NT2/D1 (cell line): ENCODE results near the gene FSTL4.

Source experiments
- YY1 ChIP-seq: IDR thresholded peaks from 2 replicates; pipeline ENCODE4 v1.6.1; 2011; ENCODE audit not compliant: insufficient read length, insufficient read depth
- ZNF274 ChIP-seq: IDR thresholded peaks from 2 replicates; pipeline ENCODE4 v1.6.1; 2011; ENCODE audit warnings: mild to moderate bottlenecking, low read depth, low read length

DNA sequence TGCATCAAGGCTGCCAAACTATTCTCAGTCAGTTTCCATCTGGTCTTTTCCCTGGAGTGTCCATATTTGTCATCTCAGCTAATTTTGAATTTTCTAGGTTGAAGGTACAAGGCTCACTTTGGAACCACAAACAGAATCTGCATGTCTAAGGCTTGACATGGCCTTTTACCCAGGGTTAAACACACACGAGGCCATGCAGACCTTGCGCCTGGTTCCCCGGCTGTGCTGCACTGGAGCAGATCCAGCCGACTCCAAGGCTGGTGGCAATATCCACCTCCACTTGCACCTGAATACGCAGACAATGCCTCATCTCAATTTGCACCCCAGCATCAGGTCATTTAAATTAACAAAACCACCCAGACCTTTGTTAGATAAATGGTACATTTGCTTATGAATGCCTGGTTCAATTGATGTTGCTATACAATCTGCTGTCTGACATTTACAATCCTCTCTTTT, 284.4 kb downstream of the FSTL4 start:
- TF ChIP-seq YY1 (no peak), ZNF274 (no peak)
